Measurements from ENCODE around the gene PRND. TPM values are rescaled to one million over a fixed set of nuclear protein-coding genes. Genes with fewer than 3 reads are reported as not detected.
"Not testable (repeated sequence)": the region's sequence is repeated elsewhere in the genome, so short reads cannot be mapped to it uniquely, and the experiment has no call there.

The PRND gene, protein sequence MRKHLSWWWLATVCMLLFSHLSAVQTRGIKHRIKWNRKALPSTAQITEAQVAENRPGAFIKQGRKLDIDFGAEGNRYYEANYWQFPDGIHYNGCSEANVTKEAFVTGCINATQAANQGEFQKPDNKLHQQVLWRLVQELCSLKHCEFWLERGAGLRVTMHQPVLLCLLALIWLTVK
- 1 to 10 TPM; 3.4 to 5.7 (median 4.2) TPM for polyA plus RNA-seq (ENCODE audit: insufficient read length in 3 of 3)

DNA sequence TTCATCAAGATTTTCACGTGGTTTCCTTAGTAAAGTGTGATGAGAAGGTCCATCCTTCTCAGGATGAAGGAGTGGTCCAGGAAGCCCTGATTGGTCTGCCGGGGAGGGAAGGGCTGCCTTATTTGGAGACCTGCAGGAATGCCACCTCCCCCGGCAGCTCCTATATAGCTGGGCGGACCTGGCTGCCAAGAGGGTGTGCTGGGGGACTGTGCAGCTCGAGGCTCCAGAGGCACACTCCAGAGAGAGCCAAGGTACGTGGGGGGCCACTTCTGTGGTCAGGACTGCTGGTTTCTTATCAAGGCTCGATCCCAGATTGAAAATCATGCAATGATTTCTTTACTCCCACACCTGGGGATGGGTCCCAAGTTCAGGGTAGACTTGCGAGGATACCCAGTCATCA is at the start of gene PRND:
Gene PRND (plus strand): TSS at position 191 of the 400 bp plus-strand sequence. CDS start 2,643 bp downstream, outside the sequence.
- no peak for DNase-seq (ENCODE audit: low read depth in 3 of 3, low spot score in 2 of 3)

DNA sequence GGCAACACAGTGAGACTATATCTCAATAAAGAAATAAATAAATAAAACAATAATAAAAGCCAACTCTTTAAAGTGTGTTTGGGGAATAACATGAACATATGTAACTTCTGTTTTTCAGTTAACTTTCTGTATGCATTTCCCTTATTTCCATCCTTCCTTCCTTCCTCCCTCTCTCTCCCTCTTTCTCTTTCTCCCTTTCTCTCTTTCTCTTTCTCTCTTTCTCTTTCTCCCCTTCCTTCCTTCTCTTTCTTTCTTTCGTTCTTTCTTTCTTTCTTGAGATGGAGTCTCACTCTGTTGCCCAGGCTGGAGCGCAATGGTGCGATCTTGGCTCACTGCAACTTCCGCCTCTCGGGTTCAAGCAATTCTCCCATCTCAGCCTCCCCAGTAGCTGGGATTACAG is 48.8 kb upstream of the PRND start:
- no peak for DNase-seq (ENCODE audit: low read depth in 3 of 3, low spot score in 2 of 3)

DNA sequence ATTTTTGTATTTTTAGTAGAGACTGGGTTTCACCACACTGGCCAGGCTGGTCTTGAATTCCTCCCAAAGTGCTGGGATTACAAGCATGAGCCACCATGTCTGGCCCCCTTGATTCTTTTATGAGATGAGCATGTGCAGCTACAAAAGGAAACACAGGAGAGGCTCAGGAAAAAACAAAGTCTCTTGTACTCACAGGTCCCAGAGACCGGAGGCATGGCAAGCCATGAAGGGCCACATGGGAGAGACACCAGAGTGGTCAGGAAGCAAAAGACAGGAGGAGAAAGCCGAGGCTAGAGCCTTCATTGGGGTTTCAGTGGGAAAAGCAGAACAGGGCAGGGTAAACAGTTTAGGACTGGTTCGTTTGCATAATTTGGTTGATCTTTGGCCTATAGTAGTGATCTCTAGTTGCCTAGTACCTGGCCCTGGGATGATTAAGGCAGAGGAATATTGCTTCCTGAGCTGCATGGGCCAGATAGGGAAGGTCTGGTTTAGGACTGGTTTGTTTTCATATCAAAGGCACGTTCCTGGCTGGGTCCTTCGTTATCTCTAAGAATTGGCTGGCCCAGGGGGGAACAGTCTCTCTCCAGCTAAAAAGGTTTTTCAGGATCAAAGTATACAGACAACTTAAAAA is 48.2 kb upstream of the PRND start:
- DNase-seq (ENCODE audit: low read depth in 3 of 3, low spot score in 2 of 3): no peak

DNA sequence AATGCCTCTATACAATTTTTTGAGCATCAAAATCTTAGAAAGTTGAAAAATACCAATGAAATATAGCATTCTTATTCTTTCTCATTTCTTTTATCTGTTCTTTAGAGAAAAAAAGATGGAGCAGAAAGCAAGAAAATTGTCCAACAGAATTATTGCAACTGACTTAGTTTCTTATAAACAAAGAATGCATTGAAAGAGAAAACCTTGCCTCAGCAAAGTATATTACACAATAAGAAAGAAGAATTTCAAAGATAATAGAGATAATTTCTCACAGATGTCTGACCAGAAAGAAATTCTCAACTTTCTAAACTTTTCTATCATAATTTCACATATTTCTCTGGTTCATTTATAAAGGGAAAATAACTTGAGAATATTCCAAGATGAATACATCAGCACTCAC is 47.0 kb upstream of the PRND start:
- no peak for DNase-seq (ENCODE audit: low read depth in 3 of 3, low spot score in 2 of 3)

DNA sequence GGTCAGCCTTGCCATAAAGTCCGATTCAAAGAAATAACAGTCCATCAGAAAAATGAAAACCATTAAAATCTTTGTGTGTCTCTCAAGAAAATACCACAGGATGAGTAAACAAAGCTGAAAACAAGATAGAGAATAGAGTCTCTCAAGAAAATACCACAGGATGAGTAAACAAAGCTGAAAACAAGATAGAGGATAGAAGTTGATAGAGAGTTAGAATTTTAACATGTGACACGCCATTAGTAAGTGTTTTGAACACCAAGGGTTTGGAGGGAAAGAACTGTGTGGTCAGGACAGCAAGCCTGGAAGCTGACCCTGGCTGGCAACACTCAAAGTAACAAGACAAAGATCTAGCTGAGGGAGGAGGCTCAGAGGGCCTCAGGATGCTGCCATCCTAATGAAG is 43.9 kb upstream of the PRND start:
- no peak for DNase-seq (ENCODE audit: low read depth in 3 of 3, low spot score in 2 of 3)

DNA sequence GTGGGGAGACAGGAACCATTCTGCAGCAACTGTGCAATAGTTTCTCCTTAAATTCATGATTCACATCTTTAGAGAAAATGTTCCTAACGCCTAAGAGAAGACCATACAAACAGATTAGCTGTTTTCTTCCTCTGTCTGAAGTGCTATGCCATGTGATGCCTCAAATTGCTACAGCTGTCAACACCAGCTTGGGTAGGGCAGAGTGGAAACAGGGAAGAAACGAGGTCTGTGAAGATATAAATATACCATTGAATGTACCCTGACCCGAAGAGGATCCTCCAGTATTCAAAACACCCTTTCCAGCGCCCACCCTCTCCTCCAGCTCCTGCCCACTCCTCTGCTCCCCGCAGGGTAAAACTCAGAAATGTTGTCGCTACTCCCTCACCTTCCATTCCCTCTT is 40.3 kb upstream of the PRND start:
- DNase-seq (ENCODE audit: low read depth in 3 of 3, low spot score in 2 of 3): no peak

DNA sequence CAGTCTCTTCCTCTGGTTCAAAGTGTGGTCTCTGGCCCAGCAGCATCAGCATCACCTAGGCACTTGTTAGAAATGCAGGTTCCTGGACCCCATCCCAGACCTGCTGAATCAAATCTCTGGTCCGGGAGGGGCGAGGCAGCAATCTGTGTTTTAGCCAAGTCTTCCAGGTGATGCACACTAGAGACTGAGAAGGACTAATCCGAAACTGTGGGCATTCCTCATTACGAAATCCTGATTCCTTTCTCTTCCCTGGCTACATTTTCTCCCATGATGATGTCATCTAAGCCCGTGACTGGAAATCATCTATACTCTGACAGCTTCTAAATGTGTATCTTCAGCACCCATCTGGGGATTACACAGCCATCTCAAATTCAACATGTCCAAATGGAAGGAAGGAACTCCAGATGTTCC is 39.7 kb upstream of the PRND start:
- no peak for DNase-seq (ENCODE audit: low read depth in 3 of 3, low spot score in 2 of 3)

DNA sequence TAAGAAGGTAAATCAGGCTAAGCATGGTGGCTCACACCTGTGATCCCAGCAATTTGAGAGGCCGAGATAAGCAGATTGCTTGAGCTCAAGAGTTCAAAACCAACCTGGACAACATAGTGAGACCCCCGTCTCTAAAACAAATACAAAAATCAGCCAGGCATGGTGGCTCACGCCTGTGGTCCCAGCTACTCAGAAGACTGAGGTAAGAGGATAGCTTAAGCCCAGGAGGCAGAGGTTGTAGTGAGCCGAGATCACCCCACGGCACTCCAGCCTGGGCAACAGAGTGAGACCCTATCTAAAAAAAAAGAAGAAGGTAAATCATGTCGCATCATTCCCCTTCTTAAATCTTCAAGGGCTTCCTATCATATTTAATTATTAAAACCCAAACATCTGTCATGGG is 39.0 kb upstream of the PRND start:
- no peak for DNase-seq (ENCODE audit: low read depth in 3 of 3, low spot score in 2 of 3)

DNA sequence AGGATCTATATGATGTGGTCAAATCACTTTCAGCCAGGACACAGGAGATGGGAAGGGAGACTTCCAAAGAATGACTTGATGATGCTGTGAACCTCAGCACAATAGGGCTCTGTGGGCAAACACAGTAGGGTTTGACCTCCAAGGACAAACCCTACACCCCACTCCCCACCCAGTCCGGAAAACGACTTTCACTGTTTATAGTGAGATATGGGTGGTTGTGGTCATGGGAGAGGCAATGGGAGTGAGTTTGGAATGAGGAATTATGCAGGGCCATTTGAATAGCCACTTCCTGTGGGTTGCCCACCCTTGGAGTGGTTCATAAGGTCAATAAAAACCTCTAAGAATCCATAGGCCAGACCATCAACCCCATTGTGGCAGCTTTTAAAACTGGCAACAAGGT is 38.4 kb upstream of the PRND start:
- DNase-seq (ENCODE audit: low read depth in 3 of 3, low spot score in 2 of 3): no peak

DNA sequence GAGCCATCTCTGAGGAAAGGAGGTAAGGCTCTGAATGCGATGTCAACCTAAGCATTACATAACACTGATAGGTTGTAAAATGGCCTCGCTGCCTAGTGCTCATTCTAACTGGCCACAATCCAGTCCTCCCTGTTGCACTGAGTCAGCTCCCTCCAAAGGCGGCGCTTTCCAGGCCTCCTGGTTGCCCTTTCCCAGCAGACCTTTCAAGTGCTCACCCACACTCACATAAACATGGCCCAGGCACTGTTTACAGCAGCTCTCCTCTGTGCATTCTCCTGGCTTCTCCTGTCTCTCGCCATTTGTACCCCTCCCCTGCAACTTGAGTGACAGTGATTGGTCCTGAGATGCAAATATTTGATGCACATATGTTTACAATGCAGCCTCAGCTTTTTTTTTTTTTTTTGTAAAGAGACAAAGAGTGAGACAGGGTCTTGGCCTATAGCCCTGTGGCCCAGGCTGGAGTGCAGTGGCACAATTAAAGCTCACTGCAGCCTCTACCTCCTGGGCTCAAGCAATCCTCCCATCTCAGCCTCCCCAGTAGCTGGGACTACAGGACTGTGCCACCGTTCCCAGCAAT is 36.8 kb upstream of the PRND start:
- no peak for DNase-seq (ENCODE audit: low read depth in 3 of 3, low spot score in 2 of 3)

DNA sequence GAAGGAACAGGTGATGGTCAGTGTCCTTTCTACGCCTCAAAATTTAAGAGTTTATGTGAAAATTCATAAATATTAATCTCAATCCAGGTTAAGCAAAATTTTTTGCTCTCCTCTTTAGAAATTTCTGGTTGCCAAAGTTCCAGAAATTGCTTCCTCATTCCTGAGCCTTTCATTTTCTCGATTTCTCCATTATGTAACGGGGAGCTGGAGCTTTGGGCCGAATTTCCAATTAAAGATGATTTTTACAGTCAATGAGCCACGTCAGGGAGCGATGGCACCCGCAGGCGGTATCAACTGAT is 35.8 kb upstream of the PRND start:
- DNase-seq (ENCODE audit: low read depth in 3 of 3, low spot score in 2 of 3): no peak

DNA sequence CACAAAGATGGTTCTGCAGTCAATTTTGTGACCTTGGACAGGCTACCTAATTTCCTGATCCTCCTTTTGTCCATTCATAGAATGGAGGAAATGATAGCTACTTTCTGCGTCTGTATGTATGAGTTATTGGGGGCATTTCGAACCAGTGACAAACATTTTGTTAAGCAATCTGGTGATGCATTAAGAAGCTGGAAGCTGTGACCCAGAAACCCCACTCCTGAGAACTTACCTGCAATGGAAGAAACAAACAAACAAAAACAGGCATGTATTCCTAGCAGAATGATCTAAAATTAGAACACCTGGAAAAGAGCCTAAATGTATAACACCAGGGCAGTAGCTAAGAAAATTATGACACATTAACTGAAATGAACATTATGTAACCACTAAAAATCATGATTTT is 33.4 kb upstream of the PRND start:
- no peak for DNase-seq (ENCODE audit: low read depth in 3 of 3, low spot score in 2 of 3)

DNA sequence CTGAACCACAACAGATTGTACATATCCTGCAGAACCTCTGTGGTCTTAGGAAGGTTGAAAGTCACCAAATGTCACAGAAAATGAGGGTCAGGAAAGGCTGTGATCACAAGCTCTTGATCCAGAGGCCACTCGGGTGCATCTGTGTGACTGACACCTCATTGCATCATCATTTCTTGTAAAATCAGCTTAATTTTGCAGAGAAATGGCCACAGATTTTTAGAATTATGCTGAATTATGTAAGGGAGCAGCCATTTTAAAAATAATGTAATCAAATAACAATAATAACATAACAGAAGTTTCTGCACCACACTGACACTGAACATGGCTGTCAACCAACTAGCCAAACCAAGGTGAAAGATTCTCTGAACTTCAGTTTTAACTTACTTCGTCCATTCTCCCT is 32.5 kb upstream of the PRND start:
- no peak for DNase-seq (ENCODE audit: low read depth in 3 of 3, low spot score in 2 of 3)

DNA sequence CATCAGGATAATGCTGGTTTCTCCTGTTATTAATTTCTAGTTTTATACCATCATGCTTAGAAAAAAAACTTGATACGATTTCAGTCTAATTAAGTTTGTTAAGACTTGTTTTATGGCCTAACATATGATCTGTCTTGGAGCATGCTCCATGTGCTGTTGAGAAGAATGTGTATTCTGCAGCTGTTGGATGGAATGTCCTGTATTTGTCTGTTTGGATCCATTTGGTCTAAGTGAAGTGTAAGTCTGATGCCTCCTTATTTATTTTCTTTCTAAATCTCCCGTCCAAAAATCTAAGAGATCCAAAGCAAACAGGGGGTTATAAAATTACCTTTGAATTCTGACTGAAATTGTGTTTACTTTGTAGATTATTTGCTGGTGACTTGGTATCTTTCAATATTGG is 30.0 kb upstream of the PRND start:
- no peak for DNase-seq (ENCODE audit: low read depth in 3 of 3, low spot score in 2 of 3)

DNA sequence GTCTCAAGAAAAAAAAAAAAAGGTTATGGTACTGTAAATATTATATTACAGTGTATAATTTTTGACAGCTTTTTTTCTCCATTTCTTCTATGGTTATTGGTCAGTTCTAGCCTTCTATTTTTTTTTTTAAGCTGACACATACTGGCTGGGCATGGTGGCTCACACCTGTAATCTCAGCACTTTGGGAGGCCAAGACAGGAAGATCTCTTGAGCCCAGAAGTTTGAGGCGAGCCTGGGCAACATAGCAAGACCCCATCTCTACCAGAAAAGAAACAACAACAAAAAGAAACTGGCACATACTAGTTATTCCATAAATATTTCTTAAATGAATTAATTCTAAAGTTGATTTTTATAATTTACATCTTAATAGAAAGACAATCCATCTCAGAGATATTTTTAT is 27.6 kb upstream of the PRND start:
- DNase-seq (ENCODE audit: low read depth in 3 of 3, low spot score in 2 of 3): no peak

DNA sequence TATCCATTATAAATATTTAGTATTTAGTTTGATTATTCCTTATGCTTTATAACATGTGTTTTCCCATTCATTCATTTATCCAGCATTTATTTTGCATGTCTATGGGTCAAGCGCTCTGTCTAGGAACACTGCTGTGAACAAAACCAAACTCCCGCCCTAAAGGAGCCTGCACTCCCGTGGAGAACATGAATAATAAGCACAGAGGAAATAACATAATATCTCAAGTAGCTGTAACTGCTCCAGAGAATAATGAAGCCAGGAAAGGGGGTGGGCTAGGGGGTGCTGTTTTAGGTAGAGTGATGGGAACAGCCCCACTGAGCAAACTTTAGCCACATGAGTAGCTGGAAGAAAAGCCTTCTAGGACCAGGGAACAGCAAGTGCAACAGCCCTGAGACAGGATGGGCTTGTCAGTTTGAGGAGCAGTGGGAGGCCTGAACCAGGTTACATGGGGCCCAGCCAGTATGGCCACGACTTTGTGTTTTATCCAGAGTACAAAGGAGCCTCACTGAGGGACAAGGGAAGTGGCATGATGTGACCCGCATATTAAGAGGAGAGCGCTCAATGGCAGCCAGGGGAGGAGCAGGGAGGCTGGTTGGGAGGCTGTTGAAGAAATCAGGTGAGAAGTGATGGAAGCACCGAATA is 24.4 kb upstream of the PRND start:
- no peak for DNase-seq (ENCODE audit: low read depth in 3 of 3, low spot score in 2 of 3)

DNA sequence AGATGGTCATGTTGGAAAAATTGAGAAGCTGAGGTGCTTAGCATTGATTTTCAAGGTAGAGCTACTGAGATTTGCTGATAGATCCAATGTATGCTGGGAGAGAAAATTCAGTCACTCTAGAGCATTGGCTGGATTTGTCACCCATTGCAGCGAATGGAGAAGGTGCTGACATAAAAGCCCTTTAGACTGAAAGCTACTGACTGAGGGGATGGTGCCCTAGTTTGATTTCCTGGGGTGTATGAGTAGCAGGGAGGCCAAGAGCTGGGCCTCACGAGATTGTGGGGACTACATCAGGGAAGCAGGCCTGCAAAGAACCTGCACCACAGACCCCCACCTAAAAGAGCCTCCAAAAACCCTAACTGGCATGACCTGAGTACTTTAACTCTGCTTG is 23.9 kb upstream of the PRND start:
- DNase-seq (ENCODE audit: low read depth in 3 of 3, low spot score in 2 of 3): no peak

DNA sequence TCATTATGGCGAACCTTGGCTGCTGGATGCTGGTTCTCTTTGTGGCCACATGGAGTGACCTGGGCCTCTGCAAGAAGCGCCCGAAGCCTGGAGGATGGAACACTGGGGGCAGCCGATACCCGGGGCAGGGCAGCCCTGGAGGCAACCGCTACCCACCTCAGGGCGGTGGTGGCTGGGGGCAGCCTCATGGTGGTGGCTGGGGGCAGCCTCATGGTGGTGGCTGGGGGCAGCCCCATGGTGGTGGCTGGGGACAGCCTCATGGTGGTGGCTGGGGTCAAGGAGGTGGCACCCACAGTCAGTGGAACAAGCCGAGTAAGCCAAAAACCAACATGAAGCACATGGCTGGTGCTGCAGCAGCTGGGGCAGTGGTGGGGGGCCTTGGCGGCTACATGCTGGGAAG is 22.5 kb upstream of the PRND start:
- DNase-seq (ENCODE audit: low read depth in 3 of 3, low spot score in 2 of 3): no peak

DNA sequence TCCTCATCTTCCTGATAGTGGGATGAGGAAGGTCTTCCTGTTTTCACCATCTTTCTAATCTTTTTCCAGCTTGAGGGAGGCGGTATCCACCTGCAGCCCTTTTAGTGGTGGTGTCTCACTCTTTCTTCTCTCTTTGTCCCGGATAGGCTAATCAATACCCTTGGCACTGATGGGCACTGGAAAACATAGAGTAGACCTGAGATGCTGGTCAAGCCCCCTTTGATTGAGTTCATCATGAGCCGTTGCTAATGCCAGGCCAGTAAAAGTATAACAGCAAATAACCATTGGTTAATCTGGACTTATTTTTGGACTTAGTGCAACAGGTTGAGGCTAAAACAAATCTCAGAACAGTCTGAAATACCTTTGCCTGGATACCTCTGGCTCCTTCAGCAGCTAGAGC is 21.8 kb upstream of the PRND start:
- no peak for DNase-seq (ENCODE audit: low read depth in 3 of 3, low spot score in 2 of 3)

DNA sequence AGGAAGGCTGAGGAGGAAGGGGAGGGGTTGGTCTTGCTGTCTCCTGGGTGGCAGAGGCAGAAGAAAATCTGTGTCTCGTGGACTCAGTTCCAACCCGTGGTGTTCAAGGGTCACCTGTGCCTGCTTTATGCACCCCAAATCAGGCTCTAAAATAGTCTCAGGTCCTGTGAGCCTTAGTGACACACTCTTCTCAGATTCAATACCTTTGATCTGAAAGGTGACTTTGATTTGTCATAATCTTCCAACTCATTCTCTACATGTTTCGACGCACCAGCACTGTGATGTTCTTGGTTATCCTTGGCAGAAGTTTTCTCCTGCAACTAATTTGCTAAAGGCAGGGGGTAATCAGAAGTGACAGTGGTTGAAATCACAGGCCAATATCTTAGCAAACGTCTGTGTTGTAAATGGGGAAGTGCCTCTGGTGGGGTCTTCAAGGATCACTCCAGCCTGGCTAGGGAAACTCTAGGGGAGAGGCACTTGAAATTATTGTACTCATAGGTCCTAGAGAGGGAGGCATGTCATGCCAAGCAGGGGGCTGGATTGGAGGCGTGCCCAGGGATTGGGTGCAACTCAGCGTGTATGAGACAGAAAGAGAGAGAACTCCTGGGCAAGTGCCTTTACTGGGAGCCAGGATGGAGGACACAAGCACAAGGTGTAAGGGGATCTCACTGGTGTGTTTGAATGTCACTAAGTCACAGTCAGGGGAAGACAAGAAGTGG is 19.0 kb upstream of the PRND start:
- no peak for DNase-seq (ENCODE audit: low read depth in 3 of 3, low spot score in 2 of 3)

DNA sequence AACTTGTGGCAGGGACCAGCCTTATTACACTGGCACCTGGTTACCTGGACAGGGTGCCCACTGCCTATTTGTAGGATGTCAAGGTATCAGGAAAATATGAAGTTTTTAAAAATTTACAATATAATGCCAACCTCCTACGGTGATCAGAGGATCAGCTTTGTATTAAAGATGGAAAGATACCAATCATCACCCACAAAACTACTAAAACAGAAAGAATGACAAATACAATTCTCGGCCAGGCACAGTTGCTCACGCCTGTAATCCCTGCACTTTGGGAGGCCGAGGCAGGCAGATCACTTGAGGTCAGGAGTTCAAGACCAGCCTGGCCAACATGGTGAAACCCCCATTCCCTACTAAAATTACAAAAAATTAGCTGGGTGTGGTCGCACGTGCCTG is 18.4 kb upstream of the PRND start:
- no peak for DNase-seq (ENCODE audit: low read depth in 3 of 3, low spot score in 2 of 3)

DNA sequence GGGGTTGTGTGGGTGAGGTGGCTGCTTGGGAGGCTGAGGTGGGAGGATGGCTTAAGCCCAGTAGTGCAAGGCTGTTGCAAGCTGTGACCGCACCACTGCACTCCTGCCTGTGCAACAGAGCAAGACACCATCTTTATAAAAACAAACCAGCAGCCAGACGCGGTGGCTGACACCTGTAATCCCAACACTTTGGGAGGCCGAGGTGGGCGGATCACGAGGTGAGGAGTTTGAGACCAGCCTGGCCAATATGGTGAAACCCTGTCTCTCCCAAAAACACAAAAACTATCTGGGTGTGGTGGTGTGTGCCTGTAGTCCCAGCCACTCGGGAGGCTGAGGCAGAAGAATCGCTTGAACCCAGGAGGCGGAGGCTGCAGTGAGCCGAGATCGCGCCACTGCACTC is 14.8 kb upstream of the PRND start:
- not testable (repeated sequence) for DNase-seq (ENCODE audit: low read depth in 3 of 3, low spot score in 2 of 3)

Measured in right renal cortex interstitium (tissue), 3 donors.